Caco-2 (cell line): Measurements from ENCODE around the gene AK3. TPM values are rescaled to one million over a fixed set of nuclear protein-coding genes. Genes with fewer than 3 reads are reported as not detected.

Source experiments
- BruUV-seq: library from RNA; stranded (reverse); fragments of 400-500 nt; replicated peaks from 2 replicates; lab custom pipeline; 2021; lab: Mats Ljungman, UMichigan
- CTCF ChIA-PET: fragments of 300-600 bp; sonication (Branson Sonifier 250); formaldehyde crosslinking; loops from one replicate; lab custom pipeline; 2022; ENCODE audit warnings: antibody characterized with exemption; lab: Charles Lee
- POLR2A ChIA-PET: fragments of 300-600 bp; sonication (Branson Sonifier 250); formaldehyde crosslinking; loops from one replicate; lab custom pipeline; 2022; ENCODE audit warnings: antibody characterized with exemption; lab: Charles Lee
- DNase-seq, 2 experiments: peaks; one replicate each; pipeline versions ENCODE4 v3.0.0 to v3.0.0-alpha.2; 2020 to 2022
- H3K27me3 ChIP-seq: replicated peaks from 2 replicates; pipeline ENCODE4 v1.6.0; 2011; ENCODE audit warnings: low read length; ENCODE audit not compliant: control insufficient read depth, insufficient read depth
- H3K36me3 ChIP-seq: 2 replicates; pipeline ENCODE4 v1.5.1; 2011; ENCODE audit warnings: low read length; ENCODE audit not compliant: control insufficient read depth, insufficient read depth
- H3K4me1 ChIP-seq: fragments of 250-450 bp; sonication (Bioruptor Pico); 2 replicates; pipeline ENCODE4 v1.5.1; 2020; ENCODE audit warnings: mild to moderate bottlenecking
- H3K4me3 ChIP-seq: 2 replicates; pipeline ENCODE4 v1.5.1; 2011; ENCODE audit warnings: low read depth, mild to moderate bottlenecking, control low read depth, low read length
- H3K9me3 ChIP-seq: fragments of 250-450 bp; sonication (Bioruptor Pico); 2 replicates; pipeline ENCODE4 v1.5.1; 2020; ENCODE audit warnings: mild to moderate bottlenecking, moderate library complexity
- H3K27ac Mint-ChIP-seq: one replicate; pipeline ENCODE4 v1.8.0; 2022; ENCODE audit warnings: mixed read lengths; ENCODE audit not compliant: unreplicated experiment
- H3K27me3 Mint-ChIP-seq: one replicate; pipeline ENCODE4 v1.8.0; 2022; ENCODE audit warnings: mixed read lengths; ENCODE audit not compliant: insufficient read depth, unreplicated experiment
- H3K36me3 Mint-ChIP-seq: one replicate; pipeline ENCODE4 v1.8.0; 2022; ENCODE audit warnings: mild to moderate bottlenecking, mixed read lengths; ENCODE audit not compliant: insufficient read depth, unreplicated experiment
- H3K4me1 Mint-ChIP-seq: one replicate; pipeline ENCODE4 v1.8.0; 2022; ENCODE audit warnings: low read depth, mixed read lengths; ENCODE audit not compliant: unreplicated experiment
- H3K4me3 Mint-ChIP-seq: one replicate; pipeline ENCODE4 v1.8.0; 2022; ENCODE audit warnings: mild to moderate bottlenecking, moderate library complexity, mixed read lengths; ENCODE audit not compliant: unreplicated experiment
- H3K9me3 Mint-ChIP-seq: one replicate; pipeline ENCODE4 v1.8.0; 2022; ENCODE audit warnings: mixed read lengths; ENCODE audit not compliant: unreplicated experiment
- CTCF ChIP-seq, 2 experiments: fragments of 200-600 bp in 1 of 2; IDR thresholded peaks; 1 replicate in 1 of 2; 2 replicates in 1 of 2; pipeline versions ENCODE4 v1.5.1 to v1.8.0; 2011 to 2022; ENCODE audit warnings: antibody characterized with exemption in 1 of 2, control low read depth in 1 of 2, inconsistent platforms in 1 of 2, low read depth in 1 of 2, low read length in 1 of 2, mild to moderate bottlenecking in 1 of 2, moderate library complexity in 1 of 2; ENCODE audit not compliant: insufficient read depth in 1 of 2, severe bottlenecking in 1 of 2, unreplicated experiment in 1 of 2
- intact Hi-C: fragments of 100-400 bp; cut with micrococcal nuclease; formaldehyde crosslinking; loops from one replicate; pipeline ENCODE4 v1.10.0; 2022; ENCODE audit not compliant: unreplicated experiment
- total RNA-seq: library from RNA; stranded (reverse); gene quantifications from 2 replicates; pipeline ENCODE4 v1.2.3, GENCODE V29; 2022

Gene AK3
- total RNA-seq, 1 experiment from 2014 or later, result 32.0 TPM

- ChIA-PET CTCF (no interaction called here), POLR2A (no interaction called here)
- no peaks in the 10 kb centered on the region for H3K27me3 Mint-ChIP-seq
- TF ChIP-seq CTCF (IDR thresholded peaks at IDR 0.05; ENCODE audit: insufficient read depth in 1 of 2, low read depth in 1 of 2, low read length in 1 of 2, severe bottlenecking in 1 of 2, unreplicated experiment in 1 of 2), result no peak
- no peaks in the 10 kb centered on the region for H3K4me1 Mint-ChIP-seq
- Histone ChIP-seq H3K27me3 (no peaks in the 10 kb centered on the region), H3K4me1 (0 out of 2 replicates have a peak, but pooled peaks cover 3% of the 10 kb centered on the region), H3K36me3 (no peaks in the 10 kb centered on the region), H3K4me3 (no peak overlapping the region), H3K9me3 (no peaks in the 10 kb centered on the region)
- no TSS peak for BruUV-seq
- no peaks in the 10 kb centered on the region for H3K9me3 Mint-ChIP-seq
- H3K4me3 Mint-ChIP-seq, result no peak overlapping the region
- intact Hi-C loops, result no loop called here
- DNase-seq, result no peak
- H3K36me3 Mint-ChIP-seq, result peaks cover 6% of the 10 kb centered on the region
- H3K27ac Mint-ChIP-seq, result no peak overlapping the region
These were observed 6.9 kb downstream of the AK3 start for GRCh38 chr9:4734150-4734549.

GRCh38 chr9:4732890-4733289, 8.1 kb downstream of the AK3 start:
- POLR2A ChIA-PET, result no interaction called here
- Mint-ChIP-seq H3K4me3 (no peak overlapping the region), H3K4me1 (no peaks in the 10 kb centered on the region), H3K36me3 (peaks cover 6% of the 10 kb centered on the region), H3K9me3 (no peaks in the 10 kb centered on the region), H3K27me3 (no peaks in the 10 kb centered on the region), H3K27ac (no peak overlapping the region)
- BruUV-seq, result no TSS peak
- CTCF ChIA-PET, result interaction anchor here (0.7 kb wide), 1 partner anchor 152 kb away, joined by 3 read pairs; no protein-coding TSS in a partner anchor
- Histone ChIP-seq H3K36me3 (no peaks in the 10 kb centered on the region), H3K9me3 (no peaks in the 10 kb centered on the region), H3K4me1 (no peaks in the 10 kb centered on the region), H3K4me3 (no peak overlapping the region), H3K27me3 (no peaks in the 10 kb centered on the region)
- no peak for DNase-seq
- no peak for TF ChIP-seq CTCF (IDR thresholded peaks at IDR 0.05; ENCODE audit: insufficient read depth in 1 of 2, low read depth in 1 of 2, low read length in 1 of 2, severe bottlenecking in 1 of 2, unreplicated experiment in 1 of 2)
- intact Hi-C loops, result no loop called here

GRCh38 chr9:4727593-4727992, 13.4 kb downstream of the AK3 start:
- Mint-ChIP-seq H3K27me3 (no peaks in the 10 kb centered on the region), H3K4me3 (no peak overlapping the region), H3K36me3 (no peaks in the 10 kb centered on the region), H3K4me1 (no peaks in the 10 kb centered on the region), H3K27ac (no peak overlapping the region), H3K9me3 (no peaks in the 10 kb centered on the region)
- no TSS peak for BruUV-seq
- Histone ChIP-seq H3K9me3 (no peaks in the 10 kb centered on the region), H3K36me3 (no peaks in the 10 kb centered on the region), H3K27me3 (no peaks in the 10 kb centered on the region), H3K4me1 (no peaks in the 10 kb centered on the region), H3K4me3 (no peak overlapping the region)
- no peak for DNase-seq
- CTCF ChIA-PET, result no interaction called here
- intact Hi-C loops, result no loop called here
- POLR2A ChIA-PET, result no interaction called here
- TF ChIP-seq CTCF (IDR thresholded peaks at IDR 0.05; ENCODE audit: insufficient read depth in 1 of 2, low read depth in 1 of 2, low read length in 1 of 2, severe bottlenecking in 1 of 2, unreplicated experiment in 1 of 2), result no peak
